GM18526 (cell line): Measurements from ENCODE around the gene CLCF1.

ENCODE experiments used
- POLR2A ChIP-seq: IDR thresholded peaks from 3 replicates; pipeline ENCODE4 v1.6.1; 2011; ENCODE audit not compliant: insufficient read length; ENCODE audit errors: extremely low read depth

CLCF1 gene

GRCh38 chr11:67349457-67349856 is 23.9 kb downstream of the CLCF1 start:
- TF ChIP-seq POLR2A, result no peak

- TF ChIP-seq POLR2A, result no peak
Observed at GRCh38 chr11:67349036-67349435, 24.4 kb downstream of the CLCF1 start.

- no peak for TF ChIP-seq POLR2A
Observed at GRCh38 chr11:67347964-67348749, 25.2 kb downstream of the CLCF1 start.

GRCh38 chr11:67345920-67346819 is 27.2 kb downstream of the CLCF1 start:
- no peak for TF ChIP-seq POLR2A

- no peak for TF ChIP-seq POLR2A
Observed at GRCh38 chr11:67345247-67345919, 28.0 kb downstream of the CLCF1 start.

- no peak for TF ChIP-seq POLR2A
Observed at GRCh38 chr11:67344264-67344663, 29.1 kb downstream of the CLCF1 start.

- TF ChIP-seq POLR2A, result no peak
Observed at GRCh38 chr11:67337257-67337656, 36.1 kb downstream of the CLCF1 start.

GRCh38 chr11:67332081-67332691 is 41.2 kb downstream of the CLCF1 start:
- no peak for TF ChIP-seq POLR2A

GRCh38 chr11:67323526-67323925 is 49.9 kb downstream of the CLCF1 start:
- no peak for TF ChIP-seq POLR2A

- no peak for TF ChIP-seq POLR2A
Observed at GRCh38 chr11:67322049-67322448, 51.3 kb downstream of the CLCF1 start.

GRCh38 chr11:67321313-67321871 is 52.0 kb downstream of the CLCF1 start:
- TF ChIP-seq POLR2A, result no peak

GRCh38 chr11:67320691-67321090 is 52.7 kb downstream of the CLCF1 start:
- TF ChIP-seq POLR2A, result no peak

- TF ChIP-seq POLR2A, result no peak
Observed at GRCh38 chr11:67320011-67320410, 53.4 kb downstream of the CLCF1 start.

- no peak for TF ChIP-seq POLR2A
Observed at GRCh38 chr11:67317888-67318555, 55.4 kb downstream of the CLCF1 start.
